Upper lobe of left lung (tissue), 6 donors: ENCODE measurements around the gene AFG1L. TPM values are rescaled to one million over a fixed set of nuclear protein-coding genes. Genes with fewer than 3 reads are reported as not detected.

Experiments
- ATAC-seq, 2 donors: fragments of 200-7000 bp; cut with Tn5 transposase; one replicate each; pipeline ENCODE4 v1.9.1; 2022; ENCODE audit warnings: mild to moderate bottlenecking in 2 of 2, moderate library complexity in 2 of 2; ENCODE audit not compliant: low FRiP score in 2 of 2
- DNase-seq, 2 donors: peaks; one replicate each; pipeline ENCODE4 v3.0.0-alpha.2; 2019 to 2020
- H3K27ac ChIP-seq, 4 donors: fragments of 200-600 bp; sonication (generic); one replicate each; pipeline ENCODE4 v1.5.1; 2016 to 2019
- H3K27me3 ChIP-seq, 4 donors: fragments of 200-600 bp; sonication (generic); one replicate each; pipeline ENCODE4 v1.5.1; 2017 to 2019
- H3K36me3 ChIP-seq, 4 donors: fragments of 200-600 bp; sonication (generic); one replicate each; pipeline ENCODE4 v1.5.1; 2016 to 2019
- H3K4me1 ChIP-seq, 4 donors: fragments of 200-600 bp; sonication (generic); one replicate each; pipeline ENCODE4 v1.5.1; 2018 to 2019
- H3K4me3 ChIP-seq, 4 donors: fragments of 200-600 bp; sonication (generic); one replicate each; pipeline ENCODE4 v1.5.1; 2017 to 2019; ENCODE audit warnings: mild to moderate bottlenecking in 2 of 4, moderate library complexity in 1 of 4
- H3K9me3 ChIP-seq, 4 donors: fragments of 200-600 bp; sonication (generic); one replicate each; pipeline ENCODE4 v1.5.1; 2018 to 2019
- EP300 ChIP-seq, 4 donors: sonication (generic); formaldehyde crosslinking; IDR thresholded peaks; one replicate each; pipeline ENCODE4 v1.5.1; 2017; ENCODE audit warnings: antibody characterized with exemption in 4 of 4, control low read depth in 2 of 4
- POLR2A ChIP-seq, 4 donors: fragments of 450-650 bp; IDR thresholded peaks; one replicate each; pipeline ENCODE4 v1.5.1; 2016 to 2017; ENCODE audit warnings: antibody characterized with exemption in 4 of 4, mild to moderate bottlenecking in 2 of 4
- POLR2AphosphoS5 ChIP-seq, 2 donors: sonication (generic); formaldehyde crosslinking; IDR thresholded peaks; one replicate each; pipeline ENCODE4 v1.5.1; 2017; ENCODE audit warnings: antibody characterized with exemption in 2 of 2
- WGBS, 2 donors: methylation state at CpG; one replicate each; pipeline ENCODE4 v1.1.5; 2017 to 2018; 5-methylcytosine and 5-hydroxymethylcytosine counted together
- total RNA-seq, 6 donors: library from RNA; depleted of rRNA in 4 of 6; stranded (reverse); fragments of >200 nt in 4 of 6; gene quantifications; one replicate each; pipeline versions ENCODE4 v1.1.0 to v1.2.1, GENCODE V29; 2016 to 2021
- TF ChIP-seq, protein P1 (sequence below), 6 experiments: fragments of 450-650 bp in 4 of 6; fragments of 200-600 bp in 2 of 6; sonication (generic) in 2 of 6; IDR thresholded peaks; one replicate each; pipeline ENCODE4 v1.5.1; 2016 to 2019; ENCODE audit warnings: antibody characterized with exemption in 6 of 6
- donor health status: DM: no; HTN: no; CAD: no; lungs with moderate emphysema.
- donor health status: DM: no; HTN: yes; CAD: no; lungs with severe emphysema.

AFG1L gene
- total RNA-seq, 6 donors from 2014 or later, result 2.6 to 19.9 (median 7.0) TPM

DNA sequence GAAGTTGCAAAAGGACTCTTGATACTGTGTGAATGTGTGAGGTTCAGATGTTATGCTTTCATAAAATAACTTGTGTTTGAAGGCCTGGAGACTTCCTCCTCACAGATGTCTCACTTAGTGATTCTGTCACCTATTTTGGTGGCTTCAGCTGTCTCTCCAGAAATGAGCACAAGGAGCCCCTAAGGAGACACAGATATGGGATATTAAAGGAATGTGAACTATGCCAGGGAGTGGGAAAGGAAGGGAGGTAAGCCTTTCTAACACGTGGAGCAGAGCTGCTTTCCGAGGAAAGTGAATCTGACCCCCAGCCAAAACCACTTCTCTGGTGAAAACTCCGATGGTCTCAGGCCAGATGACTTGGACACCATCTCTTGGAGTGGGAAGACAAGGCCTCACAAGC is 255.4 kb downstream of the AFG1L start:
- 69% methylated on average over 3 of the region's 3 CpGs for WGBS, 2 donors
- H3K4me3 ChIP-seq, result no peak overlapping the region
- ATAC-seq, result no peak

DNA sequence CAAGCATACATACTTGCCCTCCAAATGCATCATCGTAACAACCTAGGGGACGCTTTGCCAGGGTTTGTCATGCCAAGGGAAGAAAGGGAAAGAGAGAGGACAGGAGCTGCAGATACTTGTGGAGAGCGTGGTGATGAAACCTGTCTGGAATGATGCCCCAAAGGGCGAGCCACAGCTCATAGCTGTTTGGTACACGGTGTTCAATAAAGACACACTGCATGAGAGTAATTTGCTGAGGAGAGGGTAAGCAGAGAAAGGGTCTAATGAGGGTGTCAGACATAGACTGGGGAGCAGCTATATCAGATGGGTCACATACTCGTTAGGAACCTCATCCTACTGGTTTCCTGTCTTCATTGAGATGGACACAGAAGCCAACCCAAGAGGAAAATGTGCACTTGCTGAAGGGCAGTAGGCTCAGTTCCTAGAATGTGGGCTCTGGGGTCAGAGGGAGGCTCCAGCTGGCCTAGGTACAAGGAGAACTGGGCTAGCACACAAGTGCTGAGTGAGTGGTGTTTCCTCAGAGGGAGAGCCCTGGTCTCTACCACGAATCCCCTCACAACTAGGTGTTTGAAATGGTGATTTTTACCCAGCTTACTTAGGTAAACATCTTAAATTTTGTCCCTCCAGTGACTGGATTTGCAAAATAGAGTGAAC is 260.7 kb downstream of the AFG1L start:
- Histone ChIP-seq H3K4me3 (no peak overlapping the region), H3K27me3 (no peaks in the 10 kb centered on the region), H3K4me1 (peaks cover 10 to 24% (median 14%) of the 10 kb centered on the region in 4 donors), H3K36me3 (no peaks in the 10 kb centered on the region), H3K27ac (peak overlapping the region in 1 of 4 donors; percentile 95), H3K9me3 (no peaks in the 10 kb centered on the region)
- no peak for TF ChIP-seq EP300 (IDR thresholded peaks at IDR 0.05)
- DNase-seq (no peak), ATAC-seq (no peak)
- WGBS, 2 donors, result 85 to 86% methylated on average over 7 of the region's 7 CpGs

More for the DNA sequence above, 255.4 kb downstream of the AFG1L start:
- H3K4me1 ChIP-seq, result peaks cover 0 to 1% (median 0%) of the 10 kb centered on the region in 4 donors
- H3K27ac ChIP-seq, result no peak overlapping the region
- H3K9me3 ChIP-seq, result no peaks in the 10 kb centered on the region
- H3K36me3 ChIP-seq, result no peaks in the 10 kb centered on the region
- no peak for DNase-seq
- no peak for TF ChIP-seq EP300 (IDR thresholded peaks at IDR 0.05)
- no peak for TF ChIP-seq POLR2A (IDR thresholded peaks at IDR 0.05)
- H3K27me3 ChIP-seq, result no peaks in the 10 kb centered on the region

GRCh38 chr6:108556250-108556649 is 261.4 kb downstream of the AFG1L start:
- ATAC-seq (no peak), DNase-seq (no peak)
- Histone ChIP-seq H3K36me3 (no peaks in the 10 kb centered on the region), H3K9me3 (no peaks in the 10 kb centered on the region), H3K27me3 (no peaks in the 10 kb centered on the region), H3K4me3 (no peak overlapping the region), H3K27ac (peak overlapping the region in 2 of 4 donors; percentile 95 to 100), H3K4me1 (peaks cover 10 to 24% (median 14%) of the 10 kb centered on the region in 4 donors)
- WGBS, 2 donors, result 89 to 91% methylated on average over 5 of the region's 5 CpGs
- TF ChIP-seq, protein P1, sequence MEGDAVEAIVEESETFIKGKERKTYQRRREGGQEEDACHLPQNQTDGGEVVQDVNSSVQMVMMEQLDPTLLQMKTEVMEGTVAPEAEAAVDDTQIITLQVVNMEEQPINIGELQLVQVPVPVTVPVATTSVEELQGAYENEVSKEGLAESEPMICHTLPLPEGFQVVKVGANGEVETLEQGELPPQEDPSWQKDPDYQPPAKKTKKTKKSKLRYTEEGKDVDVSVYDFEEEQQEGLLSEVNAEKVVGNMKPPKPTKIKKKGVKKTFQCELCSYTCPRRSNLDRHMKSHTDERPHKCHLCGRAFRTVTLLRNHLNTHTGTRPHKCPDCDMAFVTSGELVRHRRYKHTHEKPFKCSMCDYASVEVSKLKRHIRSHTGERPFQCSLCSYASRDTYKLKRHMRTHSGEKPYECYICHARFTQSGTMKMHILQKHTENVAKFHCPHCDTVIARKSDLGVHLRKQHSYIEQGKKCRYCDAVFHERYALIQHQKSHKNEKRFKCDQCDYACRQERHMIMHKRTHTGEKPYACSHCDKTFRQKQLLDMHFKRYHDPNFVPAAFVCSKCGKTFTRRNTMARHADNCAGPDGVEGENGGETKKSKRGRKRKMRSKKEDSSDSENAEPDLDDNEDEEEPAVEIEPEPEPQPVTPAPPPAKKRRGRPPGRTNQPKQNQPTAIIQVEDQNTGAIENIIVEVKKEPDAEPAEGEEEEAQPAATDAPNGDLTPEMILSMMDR (IDR thresholded peaks at IDR 0.05), result no peak
- TF ChIP-seq EP300 (IDR thresholded peaks at IDR 0.05) (no peak), POLR2A (IDR thresholded peaks at IDR 0.05) (no peak)

DNA sequence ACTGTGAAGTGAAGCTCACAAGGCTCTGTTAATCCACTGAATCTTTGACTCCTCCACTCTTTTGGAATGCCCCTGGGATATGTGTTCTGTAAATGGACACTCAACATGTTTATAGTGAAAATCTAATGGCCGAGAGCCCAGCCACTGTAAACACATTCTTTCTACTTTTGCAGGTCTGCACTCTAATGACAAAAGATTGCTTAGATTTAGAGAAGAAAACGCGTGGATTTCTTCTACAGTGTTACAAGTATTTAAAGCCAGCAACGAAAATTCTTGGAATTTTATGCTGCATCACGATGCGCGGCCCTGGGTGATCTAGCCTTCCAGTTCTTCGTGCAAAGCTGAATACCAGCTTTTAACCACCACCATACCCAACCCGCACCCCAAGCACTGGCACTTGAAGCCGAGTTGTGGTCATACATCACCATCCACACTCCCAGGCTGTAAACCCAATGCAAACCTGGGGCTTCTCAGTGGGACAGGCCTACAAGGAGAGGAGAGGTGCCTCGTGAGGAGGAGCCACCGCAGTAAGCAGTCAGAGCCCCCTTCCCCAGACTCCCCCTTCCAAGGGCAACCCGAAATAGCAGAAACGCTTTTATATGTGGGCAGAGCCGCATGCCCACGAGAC is 262.1 kb downstream of the AFG1L start:
- DNase-seq, result no peak
- peak overlapping the region; percentile 16 to 92 (median 90) for H3K4me3 ChIP-seq
- TF ChIP-seq EP300 (IDR thresholded peaks at IDR 0.05) (no peak), POLR2A (IDR thresholded peaks at IDR 0.05) (no peak), POLR2AphosphoS5 (IDR thresholded peaks at IDR 0.05) (peak in 1 of 2 donors; percentile 3)
- TF ChIP-seq, protein P1 (IDR thresholded peaks at IDR 0.05), result no peak
- WGBS, 2 donors, result 44 to 73% methylated on average over 10 to 16 of the region's 16 CpGs
- H3K36me3 ChIP-seq, result no peaks in the 10 kb centered on the region
- H3K9me3 ChIP-seq, result no peaks in the 10 kb centered on the region
- peaks cover 10 to 24% (median 14%) of the 10 kb centered on the region in 4 donors for H3K4me1 ChIP-seq
- no peaks in the 10 kb centered on the region for H3K27me3 ChIP-seq
- peak overlapping the region; percentile 95 to 100 (median 100) for H3K27ac ChIP-seq
- no peak for ATAC-seq

- peak overlapping the region; percentile 89 to 92 (median 90) for H3K4me3 ChIP-seq
- TF ChIP-seq POLR2AphosphoS5 (IDR thresholded peaks at IDR 0.05), result no peak
- TF ChIP-seq, protein P1 (IDR thresholded peaks at IDR 0.05), result peak in 4 of 6 experiments; percentile 5 to 39 (median 20)
- no peak for TF ChIP-seq EP300 (IDR thresholded peaks at IDR 0.05)
- peak in 2 of 4 donors; percentile 19 to 28 for TF ChIP-seq POLR2A (IDR thresholded peaks at IDR 0.05)
- H3K9me3 ChIP-seq, result no peaks in the 10 kb centered on the region
- ATAC-seq, result peak; percentile 47 to 63
- H3K36me3 ChIP-seq, result no peaks in the 10 kb centered on the region
- no peaks in the 10 kb centered on the region for H3K27me3 ChIP-seq
- 0 to 1% methylated on average over 14 to 53 of the region's 105 CpGs for whole genome bisulfite sequencing, 2 donors
- H3K27ac ChIP-seq, result peak overlapping the region; percentile 95 to 100 (median 100)
- peak; percentile 82 to 97 for DNase-seq
- H3K4me1 ChIP-seq, result peaks cover 10 to 26% (median 14%) of the 10 kb centered on the region in 4 donors
These were observed 262.9 kb downstream of the AFG1L start for GRCh38 chr6:108557494-108558371.
